ENCODE data around the gene SND1.

GRCh38 chr7:127908430-127909258 lies 256.6 kb downstream of the SND1 start:
- TF ChIP-seq POLR2AphosphoS5 (IDR thresholded peaks at IDR 0.05; ENCODE audit: insufficient read depth, low read depth, low read length) (no peak), CTCF (IDR thresholded peaks at IDR 0.05; ENCODE audit: extremely low read depth in 1 of 2, insufficient read depth in 1 of 2, low read depth in 1 of 2, low read length in 2 of 2) (no peak), JUN (IDR thresholded peaks at IDR 0.05; ENCODE audit: borderline replicate concordance, insufficient read depth, insufficient read length, low read depth) (no peak), MYC (IDR thresholded peaks at IDR 0.05; ENCODE audit: low read depth, low read length) (no peak), POLR2A (IDR thresholded peaks at IDR 0.05; ENCODE audit: low read depth, low read length) (no peak), EZH2 (IDR thresholded peaks at IDR 0.05; ENCODE audit: borderline replicate concordance, low read depth, low read length, severe bottlenecking) (no peak), MAX (IDR thresholded peaks at IDR 0.05; ENCODE audit: insufficient read depth, insufficient read length) (no peak)

All from endothelial cell of umbilical vein (primary cell).